GM23338 (cell line): ENCODE data around the gene ACOX3. TPM values are rescaled to one million over a fixed set of nuclear protein-coding genes. Genes with fewer than 3 reads are reported as not detected.
"Not testable (repeated sequence)": the region's sequence is repeated elsewhere in the genome, so short reads cannot be mapped to it uniquely, and the experiment has no call there.

Experiments
- ATAC-seq: fragments of 200-7000 bp; cut with Tn5 transposase; 3 replicates; pipeline ENCODE4 v1.9.1; 2020
- DNase-seq: peaks from one replicate; pipeline ENCODE4 v3.0.0-alpha.2; 2015; ENCODE audit warnings: low spot score
- H2AFZ ChIP-seq: fragments of 200-600 bp; sonication (generic); 2 replicates; pipeline ENCODE4 v1.8.0; 2016; ENCODE audit warnings: antibody characterized with exemption, mild to moderate bottlenecking, moderate library complexity
- H3F3A ChIP-seq: fragments of 200-600 bp; sonication (generic); replicated peaks from 2 replicates; pipeline ENCODE4 v1.8.0; 2017; ENCODE audit warnings: antibody characterized with exemption, mixed run types, low read depth
- H3K27ac ChIP-seq: fragments of 200-600 bp; sonication (generic); 2 replicates; pipeline ENCODE4 v1.6.1; 2016; ENCODE audit warnings: low read depth
- H3K27me3 ChIP-seq: fragments of 200-600 bp; sonication (generic); 2 replicates; pipeline ENCODE4 v1.8.0; 2016; ENCODE audit warnings: mild to moderate bottlenecking, mixed run types, moderate library complexity; ENCODE audit not compliant: insufficient read depth
- H3K36me3 ChIP-seq: fragments of 200-600 bp; sonication (generic); 2 replicates; pipeline ENCODE4 v1.8.0; 2016; ENCODE audit warnings: mild to moderate bottlenecking; ENCODE audit not compliant: insufficient read depth
- H3K4me1 ChIP-seq: fragments of 200-600 bp; sonication (generic); 2 replicates; pipeline ENCODE4 v1.8.0; 2016; ENCODE audit warnings: mild to moderate bottlenecking, moderate library complexity; ENCODE audit not compliant: insufficient read depth
- H3K4me2 ChIP-seq: fragments of 200-600 bp; sonication (generic); 2 replicates; pipeline ENCODE4 v1.7.1; 2017; ENCODE audit warnings: mixed run types
- H3K4me3 ChIP-seq: fragments of 200-600 bp; sonication (generic); 2 replicates; pipeline ENCODE4 v1.6.1; 2016; ENCODE audit warnings: mixed run types
- H3K79me2 ChIP-seq: fragments of 200-600 bp; sonication (generic); replicated peaks from 2 replicates; pipeline ENCODE4 v1.8.0; 2017; ENCODE audit warnings: mild to moderate bottlenecking; ENCODE audit not compliant: insufficient read depth
- H3K9me2 ChIP-seq: fragments of 200-600 bp; sonication (generic); 2 replicates; pipeline ENCODE4 v1.8.0; 2017; ENCODE audit not compliant: insufficient read depth
- H4K20me1 ChIP-seq: fragments of 200-600 bp; sonication (generic); replicated peaks from 2 replicates; pipeline ENCODE4 v1.8.0; 2017; ENCODE audit warnings: mild to moderate bottlenecking; ENCODE audit not compliant: insufficient read depth
- H3K27ac Mint-ChIP-seq: 2 replicates; pipeline ENCODE4 v1.8.0; 2020; ENCODE audit warnings: inconsistent platforms, mild to moderate bottlenecking, moderate library complexity, mixed read lengths
- H3K27me3 Mint-ChIP-seq: 3 replicates; pipeline ENCODE4 v1.8.0; 2022; ENCODE audit warnings: low read depth, mild to moderate bottlenecking, moderate library complexity, mixed read lengths, inconsistent platforms; ENCODE audit not compliant: insufficient read depth, poor library complexity
- H3K36me3 Mint-ChIP-seq: 3 replicates; pipeline ENCODE4 v1.8.0; 2021; ENCODE audit warnings: low read depth, mild to moderate bottlenecking, inconsistent platforms, moderate library complexity, mixed read lengths
- H3K4me1 Mint-ChIP-seq: 3 replicates; pipeline ENCODE4 v1.8.0; 2020; ENCODE audit warnings: mild to moderate bottlenecking, inconsistent platforms, mixed read lengths
- H3K4me3 Mint-ChIP-seq: 3 replicates; pipeline ENCODE4 v1.8.0; 2021; ENCODE audit warnings: moderate library complexity, mild to moderate bottlenecking, inconsistent platforms, mixed read lengths
- H3K9me3 Mint-ChIP-seq: 3 replicates; pipeline ENCODE4 v1.8.0; 2020; ENCODE audit warnings: moderate library complexity, mild to moderate bottlenecking, inconsistent platforms, mixed read lengths
- CTCF ChIP-seq, 2 experiments: fragments of 200-600 bp in 1 of 2; sonication (generic) in 1 of 2; conservative IDR thresholded peaks; 2 replicates each; pipeline versions ENCODE4 v1.5.1 to v1.6.1; 2016 to 2017; ENCODE audit warnings: antibody characterized with exemption in 2 of 2, low read depth in 2 of 2, mild to moderate bottlenecking in 2 of 2, moderate library complexity in 1 of 2
- ETS1 ChIP-seq: IDR thresholded peaks from 2 replicates; pipeline ENCODE4 v1.6.1; 2016; ENCODE audit warnings: antibody characterized with exemption
- JUNB ChIP-seq: IDR thresholded peaks from one replicate; pipeline ENCODE4 v1.6.1; 2016; ENCODE audit warnings: antibody characterized with exemption; ENCODE audit not compliant: unreplicated experiment
- NANOG ChIP-seq: IDR thresholded peaks from 2 replicates; pipeline ENCODE4 v1.6.1; 2016; ENCODE audit warnings: antibody characterized with exemption, borderline replicate concordance
- POLR2AphosphoS5 ChIP-seq: IDR thresholded peaks from 2 replicates; pipeline ENCODE4 v1.6.1; 2016; ENCODE audit warnings: antibody characterized with exemption, low read depth
- ZNF331 ChIP-seq: fragments of 250-450 bp; sonication (Bioruptor Pico); IDR thresholded peaks from 2 replicates; pipeline ENCODE4 v1.5.0; 2020; ENCODE audit warnings: low read depth, mild to moderate bottlenecking, moderate library complexity
- polyA plus RNA-seq: library from polyadenylated mRNA; unstranded; fragments of >200 nt; fragmentation: Nextera tagmentation; extraction: Ambion mirVana; gene quantifications from 2 replicates; pipeline ENCODE4 v1.2.1, GENCODE V29; 2016
- total RNA-seq: library from RNA; depleted of rRNA; stranded (reverse); fragments of >200 nt; shearing (Covaris generic); gene quantifications from 2 replicates; pipeline ENCODE4 v1.2.3, GENCODE V29; 2014
- TF ChIP-seq, protein P1 (sequence below): IDR thresholded peaks from one replicate; pipeline ENCODE4 v1.6.1; 2018; ENCODE audit warnings: antibody characterized with exemption; ENCODE audit not compliant: unreplicated experiment

ACOX3 gene
- total and polyA plus RNA-seq, 2 experiments from 2014 or later: 6.4 to 17.2 TPM

GRCh38 chr4:8341691-8342090 lies 98.8 kb downstream of the ACOX3 start:
- H3K4me1 ChIP-seq: no peaks in the 10 kb centered on the region; the same call in 1 of the 2 replicates
- Mint-ChIP-seq H3K27ac (no peak overlapping the region), H3K36me3 (no peaks in the 10 kb centered on the region), H3K4me3 (no peak overlapping the region), H3K4me1 (peaks cover 6% of the 10 kb centered on the region), H3K9me3 (peaks cover 3% of the 10 kb centered on the region; the same call in 1 of the 3 replicates), H3K27me3 (peaks cover 11% of the 10 kb centered on the region)
- H3K27ac ChIP-seq: no peak overlapping the region
- H3K4me3 ChIP-seq: no peak overlapping the region
- no peak overlapping the region for H2AFZ ChIP-seq
- no peaks in the 10 kb centered on the region for H3K9me2 ChIP-seq
- no peaks in the 10 kb centered on the region for H4K20me1 ChIP-seq
- no peaks in the 10 kb centered on the region for H3K79me2 ChIP-seq
- TF ChIP-seq, protein P1, sequence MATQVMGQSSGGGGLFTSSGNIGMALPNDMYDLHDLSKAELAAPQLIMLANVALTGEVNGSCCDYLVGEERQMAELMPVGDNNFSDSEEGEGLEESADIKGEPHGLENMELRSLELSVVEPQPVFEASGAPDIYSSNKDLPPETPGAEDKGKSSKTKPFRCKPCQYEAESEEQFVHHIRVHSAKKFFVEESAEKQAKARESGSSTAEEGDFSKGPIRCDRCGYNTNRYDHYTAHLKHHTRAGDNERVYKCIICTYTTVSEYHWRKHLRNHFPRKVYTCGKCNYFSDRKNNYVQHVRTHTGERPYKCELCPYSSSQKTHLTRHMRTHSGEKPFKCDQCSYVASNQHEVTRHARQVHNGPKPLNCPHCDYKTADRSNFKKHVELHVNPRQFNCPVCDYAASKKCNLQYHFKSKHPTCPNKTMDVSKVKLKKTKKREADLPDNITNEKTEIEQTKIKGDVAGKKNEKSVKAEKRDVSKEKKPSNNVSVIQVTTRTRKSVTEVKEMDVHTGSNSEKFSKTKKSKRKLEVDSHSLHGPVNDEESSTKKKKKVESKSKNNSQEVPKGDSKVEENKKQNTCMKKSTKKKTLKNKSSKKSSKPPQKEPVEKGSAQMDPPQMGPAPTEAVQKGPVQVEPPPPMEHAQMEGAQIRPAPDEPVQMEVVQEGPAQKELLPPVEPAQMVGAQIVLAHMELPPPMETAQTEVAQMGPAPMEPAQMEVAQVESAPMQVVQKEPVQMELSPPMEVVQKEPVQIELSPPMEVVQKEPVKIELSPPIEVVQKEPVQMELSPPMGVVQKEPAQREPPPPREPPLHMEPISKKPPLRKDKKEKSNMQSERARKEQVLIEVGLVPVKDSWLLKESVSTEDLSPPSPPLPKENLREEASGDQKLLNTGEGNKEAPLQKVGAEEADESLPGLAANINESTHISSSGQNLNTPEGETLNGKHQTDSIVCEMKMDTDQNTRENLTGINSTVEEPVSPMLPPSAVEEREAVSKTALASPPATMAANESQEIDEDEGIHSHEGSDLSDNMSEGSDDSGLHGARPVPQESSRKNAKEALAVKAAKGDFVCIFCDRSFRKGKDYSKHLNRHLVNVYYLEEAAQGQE: no peak
- H3F3A ChIP-seq: 0 out of 2 replicates have a peak, but pooled peaks cover 3% of the 10 kb centered on the region
- no peaks in the 10 kb centered on the region for H3K27me3 ChIP-seq
- H3K4me2 ChIP-seq: no peak overlapping the region
- no peak for DNase-seq
- no peaks in the 10 kb centered on the region for H3K36me3 ChIP-seq
- no peak for ATAC-seq

DNA sequence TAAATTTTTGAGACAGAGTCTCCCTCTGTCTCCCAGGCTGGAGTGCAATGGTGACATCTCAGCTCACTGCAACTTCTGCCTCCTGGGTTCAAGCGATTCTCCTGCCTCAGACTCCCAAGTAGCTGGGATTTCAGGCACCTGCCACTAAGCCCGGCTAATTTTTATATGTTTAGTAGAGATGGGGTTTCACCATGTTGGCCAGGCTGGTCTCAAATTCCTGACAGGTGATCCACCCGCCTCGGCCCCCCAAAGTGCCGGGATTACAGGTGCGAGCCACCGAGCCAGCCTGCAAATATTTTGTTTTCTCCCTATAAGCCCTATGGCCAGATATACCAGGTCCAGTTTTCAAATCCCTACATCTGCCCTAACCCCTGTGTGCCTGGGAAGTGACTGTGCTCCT lies 99.2 kb downstream of the ACOX3 start:
- not testable (repeated sequence) for H3K27ac Mint-ChIP-seq, DNase-seq, H3K27me3 ChIP-seq, H3K36me3 ChIP-seq, ATAC-seq, H3K27ac ChIP-seq, H3K36me3 Mint-ChIP-seq, H3K9me2 ChIP-seq, H3K4me1 Mint-ChIP-seq, H3K4me1 ChIP-seq, H3K9me3 Mint-ChIP-seq, H3F3A ChIP-seq, H3K79me2 ChIP-seq, H4K20me1 ChIP-seq, H2AFZ ChIP-seq, H3K4me2 ChIP-seq, H3K4me3 Mint-ChIP-seq, H3K4me3 ChIP-seq
- peaks cover 11% of the 10 kb centered on the region for H3K27me3 Mint-ChIP-seq

GRCh38 chr4:8340781-8341241 lies 99.7 kb downstream of the ACOX3 start:
- Histone ChIP-seq H3K4me3 (no peak overlapping the region), H2AFZ (peak overlapping the region; percentile 83; the same call in 1 of the 2 replicates), H3K4me1 (no peaks in the 10 kb centered on the region; the same call in 1 of the 2 replicates), H3F3A (0 out of 2 replicates have a peak, but pooled peaks cover 3% of the 10 kb centered on the region), H3K27ac (no peak overlapping the region), H3K79me2 (no peaks in the 10 kb centered on the region), H3K27me3 (no peaks in the 10 kb centered on the region), H3K4me2 (no peak overlapping the region), H3K9me2 (no peaks in the 10 kb centered on the region), H4K20me1 (no peaks in the 10 kb centered on the region), H3K36me3 (no peaks in the 10 kb centered on the region)
- Mint-ChIP-seq H3K9me3 (peaks cover 6% of the 10 kb centered on the region), H3K4me3 (no peak overlapping the region), H3K4me1 (peaks cover 6% of the 10 kb centered on the region), H3K27me3 (peaks cover 9% of the 10 kb centered on the region), H3K27ac (no peak overlapping the region), H3K36me3 (no peaks in the 10 kb centered on the region; the same call in 2 of the 3 replicates)
- ATAC-seq: no peak
- no peak for DNase-seq
- TF ChIP-seq NANOG (no peak), ZNF331 (no peak), ETS1 (no peak), JUNB (no peak), CTCF (conservative IDR thresholded peaks at IDR 0.05; ENCODE audit: low read depth in 2 of 2) (no peak), POLR2AphosphoS5 (no peak)
- TF ChIP-seq, protein P1: no peak
